HepG2 (cell line): Measurements from ENCODE around the gene CAPN14. TPM values are rescaled to one million over a fixed set of nuclear protein-coding genes. Genes with fewer than 3 reads are reported as not detected.

Experiments
- ATAC-seq: fragments of 200-7000 bp; cut with Tn5 transposase; 3 replicates; pipeline ENCODE4 v1.9.1; 2020; ENCODE audit warnings: mild to moderate bottlenecking, moderate library complexity
- BruUV-seq: library from RNA; stranded (reverse); fragments of 400-500 nt; replicated peaks from 2 replicates; lab custom pipeline; 2021; lab: Mats Ljungman, UMichigan
- CTCF ChIA-PET: fragments of 300-600 bp; formaldehyde crosslinking; extraction: SDS; loops from one replicate; lab custom pipeline; 2021; ENCODE audit warnings: low total read pairs, inconsistent platforms, low intra/inter-chr PET ratio; lab: Yijun Ruan, JAX
- POLR2A ChIA-PET: fragments of 350-600 bp; sonication (Branson Sonifier 250); formaldehyde crosslinking; loops from one replicate; lab custom pipeline; 2020; ENCODE audit warnings: antibody characterized with exemption, inconsistent platforms; lab: Yijun Ruan, JAX
- DNase-seq: peaks from one replicate; pipeline ENCODE4 v3.0.0-alpha.2; 2015; ENCODE audit warnings: low spot score
- FAIRE-seq: peaks from 3 replicates; lab custom pipeline; 2011; peaks lifted over from hg19 to GRCh38; lab: Jason Lieb, UNC
- H2AFZ ChIP-seq: one replicate; pipeline ENCODE4 v1.6.1; 2011; ENCODE audit warnings: low read length, inconsistent platforms
- H3K27ac ChIP-seq: fragments of 300-600 bp; 3 replicates; pipeline ENCODE4 v1.8.0; 2011; ENCODE audit warnings: mixed run types, mild to moderate bottlenecking, mixed read lengths, low read length, inconsistent platforms; ENCODE audit not compliant: insufficient read depth; ENCODE audit errors: extremely low read length
- H3K27me3 ChIP-seq, 2 experiments: fragments of 200-600 bp in 1 of 2; 2 replicates in 1 of 2; 3 replicates in 1 of 2; pipeline versions ENCODE4 v1.6.0 to v1.8.0; 2011; ENCODE audit warnings: low read length in 2 of 2, mild to moderate bottlenecking in 2 of 2, moderate library complexity in 2 of 2, inconsistent platforms in 1 of 2; ENCODE audit not compliant: insufficient read depth in 2 of 2, control insufficient read depth in 1 of 2
- H3K36me3 ChIP-seq, 2 experiments: fragments of 200-600 bp in 1 of 2; replicated peaks in 1 of 2; 2 replicates in 1 of 2; 3 replicates in 1 of 2; pipeline versions ENCODE4 v1.5.1 to v1.8.0; 2011; ENCODE audit warnings: low read length in 2 of 2, inconsistent platforms in 1 of 2; ENCODE audit not compliant: insufficient read depth in 2 of 2, control insufficient read depth in 1 of 2
- H3K4me1 ChIP-seq: 2 replicates; pipeline ENCODE4 v1.5.1; 2012; ENCODE audit warnings: low read length, inconsistent platforms; ENCODE audit not compliant: insufficient read depth
- H3K4me2 ChIP-seq: 2 replicates; pipeline ENCODE4 v1.6.0; 2011; ENCODE audit warnings: low read depth, low read length, inconsistent platforms
- H3K4me3 ChIP-seq, 3 experiments: fragments of 200-600 bp in 1 of 3; sonication (generic), shearing (Covaris generic) in 1 of 3; replicated peaks in 1 of 3; 2 replicates each; pipeline ENCODE4 v1.5.1; 2011 to 2016; ENCODE audit warnings: low read length in 3 of 3, inconsistent platforms in 2 of 3, low read depth in 2 of 3, mild to moderate bottlenecking in 2 of 3, control low read depth in 1 of 3, mixed read lengths in 1 of 3; ENCODE audit not compliant: insufficient read depth in 1 of 3
- H3K79me2 ChIP-seq: one replicate; pipeline ENCODE4 v1.6.1; 2011; ENCODE audit warnings: low read length, inconsistent platforms; ENCODE audit not compliant: insufficient read depth
- H3K9ac ChIP-seq: 2 replicates; pipeline ENCODE4 v1.6.0; 2011; ENCODE audit warnings: mild to moderate bottlenecking, low read depth, low read length, inconsistent platforms; ENCODE audit not compliant: insufficient read depth
- H3K9me3 ChIP-seq: 2 replicates; pipeline ENCODE4 v1.5.1; 2012; ENCODE audit warnings: mild to moderate bottlenecking, low read length
- H4K20me1 ChIP-seq: 2 replicates; pipeline ENCODE4 v1.6.0; 2011; ENCODE audit warnings: inconsistent platforms, mild to moderate bottlenecking, low read length, moderate library complexity; ENCODE audit not compliant: insufficient read depth
- FOXJ3 ChIP-seq: sonication (generic); formaldehyde crosslinking; IDR thresholded peaks from 2 replicates; pipeline ENCODE4 v1.4.0; 2020; ENCODE audit warnings: missing genetic modification reagents, mild to moderate bottlenecking, borderline replicate concordance
- PAF1 ChIP-seq: IDR thresholded peaks from 2 replicates; pipeline ENCODE4 v1.6.1; 2016; ENCODE audit warnings: missing genetic modification reagents, missing compliant biosample characterization
- SAP130 ChIP-seq: IDR thresholded peaks from 2 replicates; pipeline ENCODE4 v1.6.1; 2016; ENCODE audit warnings: low read depth
- ZNF280B ChIP-seq: sonication (generic); formaldehyde crosslinking; IDR thresholded peaks from 2 replicates; pipeline ENCODE4 v1.5.0; 2020; ENCODE audit warnings: missing genetic modification reagents, mild to moderate bottlenecking, borderline replicate concordance
- WGBS: methylation state at CpG from one replicate; pipeline ENCODE4 v1.1.6; 2017; ENCODE audit warnings: low lambda C conversion rate; 5-methylcytosine and 5-hydroxymethylcytosine counted together
- in situ Hi-C: cut with HindIII; loops from 2 replicates; pipeline ENCODE4 v1.10.0; 2017; ENCODE audit warnings: low pct_unique_long_range_greater_than_20kb; ENCODE audit not compliant: extremely low pct_ligation_motif_present
- intact Hi-C: fragments of 100-400 bp; cut with micrococcal nuclease; formaldehyde crosslinking; loops from one replicate; pipeline ENCODE4 v1.10.0; 2022; ENCODE audit not compliant: unreplicated experiment
- polyA plus RNA-seq, 8 experiments: library from polyadenylated mRNA; depleted of rRNA in 3 of 8; stranded (reverse) in 7 of 8; unstranded in 1 of 8; fragments of >200 nt; fragmentation: Illumina TruSeq in 4 of 8; extraction: Trizol in 4 of 8; gene quantifications; 2 replicates each; pipeline versions ENCODE4 v1.2.1 to v1.2.3, GENCODE V29; 2011 to 2016; ENCODE audit warnings: low read depth in 4 of 8, missing spikeins in 1 of 8, mixed read lengths in 1 of 8; ENCODE audit not compliant: insufficient read depth in 1 of 8
- total RNA-seq, 5 experiments: library from RNA; depleted of rRNA; stranded (reverse); fragments of >200 nt; fragmentation: Illumina TruSeq; extraction: Trizol; gene quantifications; 2 replicates each; pipeline ENCODE4 v1.2.3, GENCODE V29; 2016; ENCODE audit warnings: low read depth in 1 of 5

CAPN14 gene
- total and polyA plus RNA-seq, 2 of the 13 experiments (the other 11 are each of a cell fraction or from before 2014, with no cell fraction given) = not detected

- TF ChIP-seq ZNF280B (no peak), FOXJ3 (CRISPR knock-in tag) (no peak)
Measured at GRCh38 chr2:31222071-31222470, 4.8 kb upstream of the CAPN14 start (continued).

DNA sequence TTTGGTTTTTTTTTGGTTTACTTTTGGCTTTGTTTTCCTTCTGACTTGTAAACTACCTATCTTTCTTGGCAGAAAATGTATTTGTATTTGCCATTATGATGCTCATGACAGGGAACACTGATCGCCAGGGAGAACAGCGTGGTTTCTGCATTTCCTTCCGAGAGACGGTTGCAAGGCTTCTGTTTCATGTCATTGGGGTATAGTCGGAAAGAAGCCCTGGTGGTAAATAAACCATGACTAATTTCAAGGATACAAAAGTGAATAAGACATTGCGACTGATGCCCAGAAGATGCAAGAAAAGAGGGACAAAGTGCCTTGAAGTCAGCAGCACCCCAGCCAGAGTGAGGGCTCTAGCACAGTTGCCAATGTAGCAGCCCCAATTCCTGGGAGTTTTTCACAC, 4.2 kb upstream of the CAPN14 start:
- in situ Hi-C loops (no loop called here), intact Hi-C loops (loop anchor here (5.0 kb wide), 1 partner anchor 874 kb away; no protein-coding TSS in a partner anchor)
- H3K9ac ChIP-seq = no peak overlapping the region
- H3K36me3 ChIP-seq = no peaks in the 10 kb centered on the region
- no peak overlapping the region for H3K4me3 ChIP-seq
- ATAC-seq (no peak), FAIRE-seq (no peak), DNase-seq (no peak)
- no peaks in the 10 kb centered on the region for H3K79me2 ChIP-seq
- ChIA-PET CTCF (no interaction called here), POLR2A (no interaction called here)
- no peak overlapping the region for H2AFZ ChIP-seq
- WGBS = 8% methylated on average over 6 of the region's 6 CpGs
- no peak overlapping the region for H3K4me2 ChIP-seq
- TF ChIP-seq SAP130 (CRISPR knock-in tag) (no peak), PAF1 (CRISPR knock-in tag) (no peak)
- no peak overlapping the region for H3K27ac ChIP-seq
- BruUV-seq = no TSS peak
- H3K27me3 ChIP-seq = peaks cover 0 to 32% of the 10 kb centered on the region in 2 experiments; a peak in 3 of 5 replicates
- no peaks in the 10 kb centered on the region for H3K4me1 ChIP-seq
- no peaks in the 10 kb centered on the region for H4K20me1 ChIP-seq
- no peaks in the 10 kb centered on the region for H3K9me3 ChIP-seq
